Progenitor cell of endocrine pancreas (in vitro differentiated cells): ENCODE data around the gene HIF3A. TPM values are rescaled to one million over a fixed set of nuclear protein-coding genes. Genes with fewer than 3 reads are reported as not detected.

Experiments used
- DNase-seq: peaks from one replicate; pipeline ENCODE4 v3.0.0; 2021; ENCODE audit warnings: low spot score; ENCODE audit not compliant: unreplicated experiment
- H3K27ac Mint-ChIP-seq: 2 replicates; pipeline ENCODE4 v1.8.0; 2021; ENCODE audit warnings: mild to moderate bottlenecking, moderate library complexity, mixed read lengths
- H3K27me3 Mint-ChIP-seq: 2 replicates; pipeline ENCODE4 v1.8.0; 2021; ENCODE audit warnings: mixed read lengths
- H3K36me3 Mint-ChIP-seq: 2 replicates; pipeline ENCODE4 v1.8.0; 2022; ENCODE audit warnings: mixed read lengths; ENCODE audit not compliant: insufficient read depth
- H3K4me1 Mint-ChIP-seq: 2 replicates; pipeline ENCODE4 v1.8.0; 2021; ENCODE audit warnings: low read depth, mixed read lengths
- H3K4me3 Mint-ChIP-seq: 2 replicates; pipeline ENCODE4 v1.8.0; 2021; ENCODE audit warnings: low read depth, mild to moderate bottlenecking, moderate library complexity, mixed read lengths
- H3K9me3 Mint-ChIP-seq: 2 replicates; pipeline ENCODE4 v1.8.0; 2021; ENCODE audit warnings: low read depth, mixed read lengths
- CTCF ChIP-seq: fragments of 200-600 bp; sonication (generic); IDR thresholded peaks from one replicate; pipeline ENCODE4 v1.5.0; 2021; ENCODE audit warnings: antibody characterized with exemption, mild to moderate bottlenecking; ENCODE audit not compliant: unreplicated experiment
- total RNA-seq: library from RNA; stranded (reverse); gene quantifications from 2 replicates; pipeline ENCODE4 v1.2.1, GENCODE V29; 2021

HIF3A gene
- total RNA-seq, 1 donor from 2014 or later = 37.6 TPM

- Mint-ChIP-seq H3K4me3 (no peak overlapping the region), H3K9me3 (no peaks in the 10 kb centered on the region), H3K36me3 (peaks cover 29% of the 10 kb centered on the region), H3K27ac (no peak overlapping the region), H3K27me3 (no peaks in the 10 kb centered on the region), H3K4me1 (peaks cover 12% of the 10 kb centered on the region)
- TF ChIP-seq CTCF = no peak
- no peak for DNase-seq
Observed at GRCh38 chr19:46380690-46381089, 83.8 kb downstream of the HIF3A start.

- Mint-ChIP-seq H3K4me3 (no peak overlapping the region), H3K27me3 (no peaks in the 10 kb centered on the region), H3K36me3 (peaks cover 24% of the 10 kb centered on the region), H3K27ac (no peak overlapping the region), H3K9me3 (no peaks in the 10 kb centered on the region), H3K4me1 (peaks cover 12% of the 10 kb centered on the region)
- no peak for DNase-seq
- no peak for TF ChIP-seq CTCF
Observed at GRCh38 chr19:46381346-46381745, 84.5 kb downstream of the HIF3A start.

GRCh38 chr19:46381756-46382345 is 85.0 kb downstream of the HIF3A start:
- Mint-ChIP-seq H3K4me1 (peaks cover 12% of the 10 kb centered on the region), H3K27me3 (no peaks in the 10 kb centered on the region), H3K27ac (no peak overlapping the region), H3K36me3 (peaks cover 25% of the 10 kb centered on the region), H3K4me3 (no peak overlapping the region), H3K9me3 (no peaks in the 10 kb centered on the region)
- DNase-seq = no peak
- TF ChIP-seq CTCF = no peak

GRCh38 chr19:46383171-46383815 is 86.5 kb downstream of the HIF3A start:
- H3K36me3 Mint-ChIP-seq = peaks cover 34% of the 10 kb centered on the region
- no peak for DNase-seq
- TF ChIP-seq CTCF = no peak
- no peak overlapping the region for H3K4me3 Mint-ChIP-seq
- H3K4me1 Mint-ChIP-seq = peaks cover 8% of the 10 kb centered on the region
- H3K9me3 Mint-ChIP-seq = no peaks in the 10 kb centered on the region
- H3K27ac Mint-ChIP-seq = no peak overlapping the region
- no peaks in the 10 kb centered on the region for H3K27me3 Mint-ChIP-seq

GRCh38 chr19:46383846-46384245 is 87.0 kb downstream of the HIF3A start:
- Mint-ChIP-seq H3K36me3 (peaks cover 38% of the 10 kb centered on the region), H3K4me1 (peaks cover 8% of the 10 kb centered on the region), H3K27me3 (no peaks in the 10 kb centered on the region), H3K4me3 (no peak overlapping the region), H3K27ac (no peak overlapping the region), H3K9me3 (no peaks in the 10 kb centered on the region)
- TF ChIP-seq CTCF = no peak
- DNase-seq = no peak
